Hematopoietic multipotent progenitor cell treated with erythropoietin and hydrocortisone succinate and interleukin-3 and kit ligand, for 15 days (in vitro differentiated cells): ENCODE measurements around the gene CELA2A.

Experiments
- DNase-seq: peaks from one replicate; pipeline ENCODE4 v3.0.0-alpha.2; 2015; ENCODE audit warnings: low spot score

CELA2A gene

DNA sequence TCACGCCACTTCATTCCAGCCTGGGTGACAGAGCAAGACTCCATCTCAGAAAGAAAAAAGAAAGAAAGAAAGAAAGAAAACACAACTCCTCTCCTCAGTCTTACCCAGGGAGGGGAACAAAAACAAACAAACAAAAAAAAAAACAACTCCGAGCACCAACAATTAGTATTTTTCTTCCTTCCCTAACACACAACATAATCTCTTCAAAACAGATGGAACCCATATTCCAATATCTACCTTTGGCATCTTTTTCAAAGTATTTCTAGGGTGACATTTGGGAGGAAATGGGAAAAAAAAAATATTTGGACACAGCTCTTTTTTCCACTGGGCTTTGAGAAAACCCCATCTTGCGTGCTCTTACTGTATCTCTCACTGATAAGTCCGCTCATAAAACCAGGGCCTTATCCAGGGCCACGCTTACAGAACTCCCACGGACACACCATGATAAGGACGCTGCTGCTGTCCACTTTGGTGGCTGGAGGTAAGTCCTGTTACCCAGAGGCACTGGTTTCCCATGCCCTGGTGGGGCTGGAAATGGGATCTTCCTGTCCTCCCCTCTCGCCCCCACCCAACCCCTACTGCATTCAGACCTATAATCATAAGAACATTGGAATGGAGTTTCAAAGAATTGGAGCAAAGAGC is at the start of gene CELA2A:
Gene CELA2A (plus strand): TSS at position 420 of the 642 bp plus-strand sequence. CDS start 22 bp downstream, at position 442.
- DNase-seq = no peak

DNA sequence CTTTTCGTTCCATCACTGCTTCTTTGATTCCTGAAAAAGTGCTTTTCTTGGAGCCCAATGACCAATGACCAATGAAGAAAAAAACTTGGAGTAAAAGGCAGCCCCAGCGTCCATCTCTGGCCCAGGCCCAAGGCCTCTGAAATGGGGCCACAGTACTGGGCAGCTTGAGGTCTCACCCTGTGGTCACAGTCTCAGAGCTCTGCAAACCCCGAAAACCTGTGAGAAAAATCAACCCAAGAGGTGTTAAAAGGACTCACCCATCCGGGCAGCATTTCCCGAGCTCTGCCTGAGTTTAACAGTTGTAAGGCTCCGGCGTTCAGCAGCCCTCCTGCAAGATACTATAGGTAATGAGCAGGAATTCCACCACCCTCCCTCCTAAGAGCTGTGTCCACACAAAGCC is 49.0 kb upstream of the CELA2A start:
- no peak for DNase-seq

DNA sequence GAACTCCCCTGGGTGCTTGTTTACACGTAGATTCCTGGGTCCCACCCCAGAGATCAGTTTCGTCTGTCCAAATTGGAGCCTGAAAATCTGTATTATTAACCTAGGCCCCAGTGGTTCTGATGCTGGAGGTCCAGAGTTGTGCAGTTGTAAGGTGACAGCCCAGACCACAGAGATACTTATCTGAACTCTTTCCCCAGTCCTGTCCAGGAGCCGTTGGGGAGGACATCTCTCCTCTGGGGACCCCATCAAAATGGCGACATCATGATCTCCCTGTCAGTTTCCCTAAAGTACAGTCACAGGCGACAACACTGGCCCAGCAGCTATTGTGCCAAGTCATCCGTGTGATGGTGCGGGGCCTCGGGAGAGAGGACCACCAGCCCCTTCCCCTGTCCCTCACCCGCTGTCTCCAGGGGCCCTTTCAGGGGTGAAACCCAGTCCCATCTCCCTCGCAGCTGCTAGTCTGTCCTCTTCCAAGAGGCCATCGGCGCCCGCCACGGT is 47.6 kb upstream of the CELA2A start:
- no peak for DNase-seq

DNA sequence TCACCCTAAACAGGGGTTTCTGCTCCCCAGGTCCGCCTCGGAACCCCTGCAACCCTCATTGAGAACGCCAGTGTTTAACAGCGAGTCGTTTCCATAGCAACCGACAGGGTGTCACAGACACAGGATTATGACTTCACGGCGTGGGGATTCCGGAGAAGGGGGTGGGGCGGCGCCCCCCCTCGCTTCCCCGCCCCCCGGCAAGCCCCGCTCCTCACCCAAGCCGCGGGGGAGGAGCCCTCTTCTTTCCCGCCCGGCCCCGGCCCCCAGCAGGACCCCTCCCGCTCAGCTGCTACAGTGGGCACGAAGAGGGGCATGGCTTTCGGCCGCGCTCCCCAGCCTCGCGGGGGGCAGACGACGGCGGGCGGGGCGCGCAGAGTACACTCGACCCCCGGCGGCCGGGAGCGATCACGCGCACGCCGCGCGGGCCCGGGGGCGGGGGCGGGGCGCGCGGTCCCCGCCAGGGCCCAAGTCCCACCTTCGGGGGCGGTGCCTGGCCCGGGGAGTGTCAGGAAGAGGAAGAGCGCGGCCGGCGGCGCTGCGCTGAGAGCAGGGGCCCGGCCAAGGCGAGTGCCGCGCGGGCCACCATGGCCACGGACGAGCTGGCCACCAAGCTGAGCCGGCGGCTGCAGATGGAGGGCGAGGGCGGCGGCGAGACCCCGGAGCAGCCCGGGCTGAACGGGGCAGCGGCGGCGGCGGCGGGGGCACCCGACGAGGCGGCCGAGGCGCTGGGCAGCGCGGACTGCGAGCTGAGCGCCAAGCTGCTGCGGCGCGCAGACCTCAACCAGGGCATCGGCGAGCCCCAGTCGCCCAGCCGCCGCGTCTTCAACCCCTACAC is 46.9 kb upstream of the CELA2A start, which contains the start of gene EFHD2:
Gene EFHD2 (plus strand): TSS at position 501 of the 835 bp plus-strand sequence. CDS start 84 bp downstream, at position 585.
- peak; percentile 38 for DNase-seq

DNA sequence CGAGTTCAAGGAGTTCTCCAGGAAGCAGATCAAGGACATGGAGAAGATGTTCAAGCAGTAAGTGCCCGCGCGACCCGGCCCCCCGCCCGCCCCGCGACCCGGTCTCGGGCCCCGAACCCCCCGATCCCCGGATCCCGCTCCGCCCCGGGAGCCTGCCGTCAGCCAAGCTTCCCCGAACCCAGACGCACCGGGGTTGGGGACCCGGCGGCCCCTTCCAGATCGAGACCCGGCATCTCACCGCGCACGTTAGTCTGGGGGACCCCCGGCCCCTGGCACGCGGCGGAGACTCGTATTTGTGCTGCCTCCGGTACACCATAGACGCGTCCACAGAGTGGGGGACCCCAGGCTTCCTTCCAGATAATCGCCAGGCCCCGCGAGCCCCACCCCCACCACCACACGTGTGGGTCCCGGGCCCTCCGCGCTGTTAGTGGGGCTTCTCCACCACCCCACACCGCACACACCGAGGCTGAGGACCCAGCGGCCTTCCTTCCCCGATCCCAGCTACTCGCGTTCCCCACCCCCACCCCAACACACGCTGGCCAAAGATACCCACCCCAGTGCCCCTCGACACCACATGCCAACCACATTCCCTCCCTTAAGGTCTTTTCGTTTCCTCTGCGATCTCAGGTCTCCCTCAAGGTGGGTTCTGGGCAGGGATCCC is 46.2 kb upstream of the CELA2A start:
- no peak for DNase-seq

DNA sequence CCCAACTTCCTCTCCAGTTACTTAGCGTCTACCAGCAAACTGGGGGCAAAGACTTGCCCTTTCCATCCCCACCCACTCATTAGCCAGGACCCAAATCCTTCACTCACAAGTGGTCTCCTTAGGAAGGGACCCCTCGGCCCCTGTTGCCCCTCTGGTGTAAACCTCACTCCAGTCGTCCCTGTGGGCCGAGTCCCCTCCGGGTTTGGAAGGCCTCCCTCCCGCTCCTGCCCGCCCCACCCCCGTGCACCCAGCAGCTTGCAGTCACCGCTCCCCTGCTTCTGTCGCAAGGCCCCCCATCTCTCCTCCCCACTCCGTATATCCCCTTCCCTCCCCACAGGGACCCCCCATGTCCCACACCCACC is 45.7 kb upstream of the CELA2A start:
- no peak for DNase-seq

DNA sequence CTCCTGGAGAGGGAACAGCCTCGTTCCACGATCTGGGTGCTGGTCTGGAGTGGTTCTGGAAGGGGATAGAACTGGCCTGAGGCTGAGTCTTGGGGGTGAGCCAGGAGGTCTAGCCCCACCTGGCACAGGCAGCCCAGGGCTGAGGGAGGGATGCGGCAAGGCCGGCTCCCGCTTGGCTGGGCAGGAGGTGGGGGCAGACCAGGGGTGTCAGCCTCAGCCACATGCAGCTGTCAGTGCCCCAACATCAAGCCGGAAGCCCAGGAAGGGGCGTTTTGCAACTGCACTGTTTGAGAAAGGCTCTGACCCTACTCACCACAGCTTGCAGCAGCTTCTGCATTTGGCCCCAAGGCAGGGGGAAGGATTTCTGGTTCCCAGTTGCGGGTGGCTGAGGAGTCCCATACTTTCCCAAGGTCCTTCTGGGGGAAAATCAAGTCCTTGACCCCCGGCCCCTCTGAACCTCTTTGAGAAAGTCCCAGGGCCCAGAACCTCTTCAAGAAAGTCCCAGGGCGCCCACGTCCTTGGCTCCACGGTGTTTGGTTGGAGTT is 44.9 kb upstream of the CELA2A start:
- DNase-seq = no peak

DNA sequence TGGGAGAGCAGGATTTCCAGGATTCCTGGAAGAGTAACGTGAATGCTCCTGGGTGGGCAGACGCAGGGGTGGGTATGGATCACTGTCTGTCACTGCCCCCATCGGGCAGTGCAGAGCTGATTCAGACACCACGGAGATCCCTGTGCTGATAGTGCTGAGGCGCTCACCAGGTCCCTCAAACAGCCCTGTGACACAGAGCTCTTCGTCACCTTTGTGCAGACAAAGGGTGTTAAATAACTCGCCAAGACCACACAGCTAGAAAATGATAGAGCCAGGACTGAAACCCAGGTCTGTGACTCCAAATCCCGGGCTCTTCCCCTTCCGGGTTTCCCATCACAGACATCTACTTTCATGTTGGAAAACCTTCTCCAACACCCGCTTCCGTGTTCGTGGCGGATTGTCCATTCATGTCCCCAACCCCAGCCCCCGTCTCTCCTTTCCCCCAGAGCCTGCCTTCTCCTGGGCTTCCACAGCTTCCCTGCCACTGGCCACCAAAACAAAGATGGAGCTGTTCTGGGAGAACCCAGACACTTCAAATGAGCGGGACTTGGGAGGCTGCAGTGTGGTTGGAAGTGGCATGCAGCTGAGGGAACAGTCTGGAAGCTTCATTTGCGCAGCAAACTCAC is 44.2 kb upstream of the CELA2A start:
- DNase-seq = no peak

DNA sequence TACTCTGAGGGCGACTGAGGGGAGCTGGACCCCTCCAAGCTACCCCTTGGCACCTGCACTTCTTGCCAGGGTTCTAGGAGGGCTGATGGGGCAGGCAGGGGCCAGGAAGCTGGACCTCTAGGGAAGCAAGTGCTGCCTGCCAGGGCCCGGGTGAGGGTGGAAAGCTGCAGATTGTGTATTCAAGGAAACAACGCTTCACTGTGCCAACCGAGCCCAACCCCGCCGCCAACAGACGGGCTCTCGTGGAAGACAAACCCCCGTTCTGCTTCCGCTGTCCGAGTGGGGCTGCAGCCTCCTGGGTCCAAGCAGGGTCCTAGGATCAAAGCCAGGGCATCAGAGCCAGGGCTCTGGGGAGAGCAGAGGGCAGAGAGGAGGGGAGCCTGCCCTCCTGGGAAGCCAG is 43.7 kb upstream of the CELA2A start:
- DNase-seq = no peak

DNA sequence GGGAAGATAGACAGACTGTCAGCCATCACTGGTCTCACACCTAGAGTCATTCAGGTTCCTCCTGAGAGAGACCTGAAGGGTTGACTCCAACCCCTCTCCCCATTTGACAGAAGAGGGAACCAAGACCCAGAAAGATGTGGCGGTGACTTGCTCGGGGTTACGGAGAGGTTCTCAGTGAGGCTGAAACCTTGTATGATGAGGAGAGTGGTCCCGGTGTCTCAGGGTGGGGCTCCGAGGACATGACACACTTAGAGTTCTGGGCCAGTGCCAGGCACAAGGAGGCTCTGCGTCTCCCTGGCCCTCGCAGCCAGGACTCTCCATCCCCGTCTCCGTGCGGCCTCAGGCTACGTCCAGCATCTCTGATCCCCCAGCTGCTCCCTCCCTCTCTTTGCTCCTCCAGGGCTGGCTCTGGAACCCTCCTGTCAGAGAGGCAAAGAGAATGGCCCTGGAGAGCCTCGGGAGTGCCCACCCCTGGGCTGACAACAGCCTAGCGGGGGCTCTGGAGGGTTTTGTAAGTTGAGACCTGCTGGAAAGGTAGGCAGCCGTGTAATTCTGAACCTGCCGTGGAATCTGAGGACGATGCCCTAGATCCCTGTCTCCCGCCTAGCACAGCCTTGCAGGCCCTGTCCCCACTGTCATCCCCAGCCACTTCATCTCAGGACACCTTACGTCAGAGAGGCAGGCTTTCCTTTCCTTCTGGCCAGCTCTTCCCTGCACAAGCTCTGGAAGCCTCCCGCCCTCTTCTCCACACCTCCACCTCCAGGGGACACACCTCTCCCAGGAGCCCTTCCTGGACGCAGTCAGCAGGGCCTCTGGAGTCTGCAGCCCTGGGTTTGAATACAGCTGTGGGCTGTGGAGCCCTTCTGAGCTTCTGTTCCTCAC is 42.7 kb upstream of the CELA2A start:
- no peak for DNase-seq

DNA sequence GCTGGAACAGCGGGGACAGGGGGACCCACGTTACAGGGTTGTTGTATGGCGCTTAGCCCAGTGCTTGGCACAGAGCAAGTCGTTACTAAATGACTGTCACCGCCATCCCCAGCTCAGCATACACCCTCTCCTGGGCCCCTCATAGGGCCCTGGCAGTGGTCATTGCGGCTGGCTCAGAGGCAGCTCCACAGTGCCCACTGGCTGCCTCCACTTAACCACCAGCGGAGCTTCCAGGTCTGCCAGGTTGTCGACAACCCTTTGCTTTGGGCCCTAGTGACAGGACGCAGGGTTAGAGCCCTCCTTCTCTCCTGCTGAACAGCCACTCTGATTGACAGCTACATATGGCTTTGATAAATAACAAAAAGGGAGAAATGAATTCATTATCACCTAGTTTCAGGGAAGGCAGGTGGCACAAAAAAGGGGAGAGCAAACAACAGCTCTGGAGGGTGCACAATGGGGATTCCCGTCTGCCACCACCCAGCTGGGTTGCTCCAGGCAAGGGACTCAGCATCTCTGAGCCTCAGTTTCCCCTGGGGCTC is 42.0 kb upstream of the CELA2A start:
- DNase-seq = no peak

DNA sequence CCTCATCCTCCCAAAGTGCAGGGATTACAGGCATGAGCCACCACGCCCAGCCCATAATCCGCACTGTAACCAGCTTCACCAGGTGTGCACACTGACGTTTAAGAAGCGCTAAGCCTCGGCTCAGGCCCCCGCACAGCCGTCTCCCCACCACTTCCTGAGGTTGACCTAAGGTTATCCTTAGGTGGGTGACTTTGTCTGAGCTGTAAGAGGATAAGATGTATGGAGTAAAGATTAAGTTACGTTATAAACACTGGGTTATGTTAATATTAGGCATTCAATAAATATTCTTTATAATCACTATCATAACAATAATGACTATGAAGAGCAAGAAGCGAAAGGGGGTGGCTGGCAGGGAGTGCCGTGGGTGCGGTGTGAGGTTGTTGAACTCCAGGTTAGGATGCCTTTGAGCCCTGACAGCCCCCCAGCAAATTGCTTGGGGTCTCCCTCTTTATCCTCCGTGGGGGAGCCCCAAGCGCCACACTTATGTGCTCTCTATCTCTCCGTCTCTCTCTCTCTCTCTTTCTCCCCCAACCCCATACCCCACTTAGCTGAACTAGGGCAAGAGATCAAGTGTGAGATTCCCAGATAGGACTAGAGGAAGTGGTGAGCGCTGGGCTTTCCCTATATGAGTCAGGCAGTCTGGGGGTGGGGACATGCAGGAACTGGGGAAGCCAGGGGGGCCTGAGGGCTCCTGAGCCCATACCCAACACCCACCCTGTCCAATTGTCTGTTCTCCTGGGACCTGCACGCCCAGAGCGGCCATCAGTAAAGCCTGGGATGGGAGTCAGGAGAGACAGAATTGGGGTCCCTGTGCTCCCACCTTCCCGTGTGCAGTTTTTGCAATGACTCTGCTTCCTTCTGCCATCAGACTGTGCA is 39.2 kb upstream of the CELA2A start:
- DNase-seq = no peak

DNA sequence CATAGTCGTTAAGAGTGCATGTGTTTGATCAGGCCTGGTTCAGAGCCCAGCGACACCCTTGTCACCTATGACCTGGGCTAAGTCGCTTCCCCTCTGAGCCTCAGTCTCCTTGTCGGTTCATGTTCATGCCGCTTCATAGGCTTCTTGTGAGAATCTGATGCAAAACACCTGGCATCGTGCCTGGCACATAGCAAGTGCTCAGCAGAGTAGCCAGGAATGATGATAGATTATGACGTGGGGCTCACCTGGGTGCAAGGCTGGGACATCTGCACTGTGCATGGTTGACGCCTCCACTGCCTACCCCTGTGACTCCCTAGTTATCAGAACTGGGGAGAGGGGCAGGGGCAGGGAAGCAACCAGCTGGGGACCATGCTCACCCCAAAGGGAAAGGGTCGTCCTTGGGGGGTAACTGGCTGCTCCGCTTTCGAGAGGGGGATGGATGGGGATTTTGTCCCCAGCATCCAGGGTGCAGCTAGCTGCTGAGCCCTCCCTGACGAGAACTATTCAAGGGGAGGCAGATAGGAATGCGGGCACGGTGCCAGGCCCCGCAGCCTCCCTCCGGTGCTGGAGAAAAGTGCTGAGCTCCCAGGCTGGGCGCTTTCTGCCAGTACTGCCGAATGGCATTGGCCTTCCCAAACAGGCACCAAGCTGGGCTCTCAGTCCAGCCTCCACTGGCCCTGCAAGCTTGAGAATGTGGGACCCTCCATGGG is 37.6 kb upstream of the CELA2A start:
- DNase-seq = no peak

DNA sequence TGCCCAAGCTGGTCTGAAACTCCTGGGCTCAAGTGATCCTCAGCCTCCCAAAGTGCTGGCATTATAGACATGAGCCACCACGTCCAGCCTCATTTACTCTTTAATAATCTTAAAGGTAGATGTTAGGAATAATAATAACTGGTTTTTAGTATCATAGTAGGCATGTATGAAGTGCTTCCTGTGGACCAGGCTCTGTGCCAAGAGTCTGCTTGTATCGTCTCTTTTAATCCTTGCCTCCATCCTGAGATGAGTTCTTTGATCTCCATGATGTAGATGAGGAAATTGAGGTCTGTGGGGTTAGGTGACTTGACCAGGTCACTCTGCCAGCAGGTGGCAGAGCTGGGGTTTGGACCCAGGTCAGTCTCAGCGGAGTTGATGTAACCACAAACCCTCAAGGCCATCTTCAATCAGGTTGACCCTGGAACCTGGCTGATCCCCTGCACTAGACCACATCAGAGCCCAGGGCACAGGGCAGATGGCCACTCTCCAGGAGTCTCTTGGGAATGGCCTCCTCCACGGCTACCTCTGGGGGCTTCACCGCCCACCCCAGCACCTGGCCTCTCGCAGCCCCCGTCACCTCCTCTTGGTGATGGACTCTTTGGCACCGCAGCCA is 35.6 kb upstream of the CELA2A start:
- DNase-seq = no peak

DNA sequence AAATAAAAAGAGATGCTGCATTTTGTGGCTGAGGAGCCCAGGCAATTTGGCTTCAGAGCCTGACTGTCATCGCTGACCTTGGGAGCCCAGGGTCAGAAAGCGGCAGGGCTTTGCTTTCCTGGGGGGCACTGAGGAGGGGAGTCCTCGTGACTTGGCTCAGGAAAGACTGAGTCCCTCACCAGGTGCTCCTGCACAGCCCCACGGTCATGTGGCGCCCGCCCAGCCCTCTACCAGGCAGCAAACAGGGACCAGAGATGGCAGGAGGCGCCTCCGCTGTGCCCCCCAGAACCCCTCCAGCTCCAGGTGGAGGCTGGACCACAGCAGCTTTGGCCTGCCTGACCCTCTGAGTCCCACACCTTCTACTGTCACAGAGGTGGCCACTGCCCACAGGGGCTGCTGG is 33.7 kb upstream of the CELA2A start:
- DNase-seq = no peak

DNA sequence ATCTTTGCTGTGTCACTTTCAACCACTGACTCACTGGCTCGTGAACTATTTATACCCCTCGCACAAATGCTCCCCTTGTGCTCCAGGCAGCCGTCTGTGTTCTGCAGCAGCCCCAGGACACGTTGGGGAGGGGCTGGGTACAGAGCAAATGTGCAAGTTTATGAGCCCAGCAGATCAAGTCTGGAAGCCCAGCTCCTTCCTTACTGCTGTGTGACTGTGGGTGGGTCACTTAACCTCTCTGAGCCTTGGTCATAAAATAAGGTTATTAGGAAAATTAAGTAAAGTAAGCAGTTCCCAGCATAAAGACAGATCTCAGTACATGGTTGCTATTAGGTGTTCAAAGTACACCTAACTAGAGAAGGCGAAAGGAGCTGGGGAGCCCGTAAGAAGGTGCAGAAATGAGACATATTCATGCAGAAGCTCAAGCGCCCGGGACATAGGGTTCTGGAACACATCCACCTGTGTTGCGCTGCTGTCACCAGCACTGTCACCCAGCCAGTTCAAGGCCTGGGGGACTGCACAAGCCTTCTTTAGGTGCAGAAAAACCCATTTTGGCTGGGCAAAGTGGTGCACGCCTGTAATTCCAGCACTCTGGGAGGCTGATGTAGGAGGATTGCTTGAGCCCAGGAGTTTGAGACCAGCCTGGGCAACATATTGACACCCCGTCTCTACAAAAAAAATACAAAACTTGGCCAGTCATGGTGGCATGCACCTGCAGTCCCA is 33.0 kb upstream of the CELA2A start:
- no peak for DNase-seq

DNA sequence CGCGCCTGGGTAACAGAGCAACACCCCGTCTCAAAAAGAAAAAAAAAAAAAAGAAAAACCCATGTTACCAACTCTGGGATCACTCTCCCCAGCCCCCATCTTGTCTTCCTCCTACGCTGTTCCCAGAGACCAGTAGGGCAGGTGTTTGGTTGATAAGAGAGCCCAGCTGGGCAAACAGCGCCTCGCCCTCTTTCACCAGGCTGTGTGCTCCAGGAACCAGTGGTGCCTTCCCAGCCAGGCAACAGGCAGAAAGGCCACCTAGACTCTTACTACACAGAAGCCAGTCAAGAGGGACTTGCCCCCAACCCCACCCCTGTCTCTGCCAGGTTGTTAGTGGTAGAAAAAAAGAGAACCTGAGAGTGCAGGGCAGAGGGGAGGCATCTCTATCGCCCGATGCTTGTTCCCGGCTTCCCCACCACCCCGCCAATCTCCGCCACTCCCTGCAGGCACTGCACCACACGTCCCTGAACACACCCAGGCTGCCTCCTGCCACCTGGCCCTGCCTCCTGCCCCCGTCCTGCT is 32.3 kb upstream of the CELA2A start:
- DNase-seq = peak; percentile 73

DNA sequence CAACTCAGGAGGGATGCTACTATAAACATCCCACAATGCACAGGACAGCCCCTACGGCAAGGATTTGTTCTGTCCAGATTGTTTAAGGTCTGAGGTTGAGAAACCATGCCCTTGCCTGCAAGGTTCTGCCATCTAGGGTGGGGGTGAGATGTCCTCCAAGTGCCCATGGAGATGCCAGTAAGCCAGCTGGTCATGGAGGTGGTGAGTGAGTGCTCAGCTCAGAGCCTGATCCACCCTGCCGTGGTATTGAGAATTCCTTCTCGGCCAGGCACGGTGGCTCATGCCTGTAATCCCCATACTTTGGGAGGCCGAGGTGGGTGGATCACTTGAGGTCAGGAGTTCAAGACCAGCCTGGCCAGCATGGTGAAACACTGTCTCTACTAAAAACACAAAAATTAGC is 31.6 kb upstream of the CELA2A start:
- no peak for DNase-seq
